ENCODE data around the gene HEATR5A. TPM values are rescaled to one million over a fixed set of nuclear protein-coding genes. Genes with fewer than 3 reads are reported as not detected.

HEATR5A gene
- total RNA-seq, 1 donor from 2014 or later, result 56.2 TPM

GRCh38 chr14:31395572-31396205, 24.7 kb downstream of the HEATR5A start:
- Mint-ChIP-seq H3K27me3 (ENCODE audit: unreplicated experiment) (no peaks in the 10 kb centered on the region), H3K36me3 (ENCODE audit: unreplicated experiment) (peaks cover 40% of the 10 kb centered on the region), H3K4me3 (ENCODE audit: unreplicated experiment) (no peak overlapping the region), H3K4me1 (ENCODE audit: unreplicated experiment) (peaks cover 3% of the 10 kb centered on the region), H3K27ac (ENCODE audit: unreplicated experiment) (no peak overlapping the region), H3K9me3 (ENCODE audit: unreplicated experiment) (no peaks in the 10 kb centered on the region)
- no peak for TF ChIP-seq CTCF (IDR thresholded peaks at IDR 0.05)
- DNase-seq (ENCODE audit: extremely low spot score, unreplicated experiment), result no peak

- no peaks in the 10 kb centered on the region for H3K9me3 Mint-ChIP-seq (ENCODE audit: unreplicated experiment)
- H3K4me3 Mint-ChIP-seq (ENCODE audit: unreplicated experiment), result no peak overlapping the region
- TF ChIP-seq CTCF (IDR thresholded peaks at IDR 0.05), result no peak
- peaks cover 2% of the 10 kb centered on the region for H3K4me1 Mint-ChIP-seq (ENCODE audit: unreplicated experiment)
- DNase-seq (ENCODE audit: extremely low spot score, unreplicated experiment), result no peak
- H3K36me3 Mint-ChIP-seq (ENCODE audit: unreplicated experiment), result peaks cover 39% of the 10 kb centered on the region
- H3K27ac Mint-ChIP-seq (ENCODE audit: unreplicated experiment), result no peak overlapping the region
- no peaks in the 10 kb centered on the region for H3K27me3 Mint-ChIP-seq (ENCODE audit: unreplicated experiment)
Observed at GRCh38 chr14:31395119-31395518, 25.2 kb downstream of the HEATR5A start.

GRCh38 chr14:31391977-31392503, 28.3 kb downstream of the HEATR5A start:
- Mint-ChIP-seq H3K36me3 (ENCODE audit: unreplicated experiment) (peaks cover 30% of the 10 kb centered on the region), H3K4me3 (ENCODE audit: unreplicated experiment) (no peak overlapping the region), H3K27me3 (ENCODE audit: unreplicated experiment) (no peaks in the 10 kb centered on the region), H3K4me1 (ENCODE audit: unreplicated experiment) (no peaks in the 10 kb centered on the region), H3K9me3 (ENCODE audit: unreplicated experiment) (no peaks in the 10 kb centered on the region), H3K27ac (ENCODE audit: unreplicated experiment) (no peak overlapping the region)
- TF ChIP-seq CTCF (IDR thresholded peaks at IDR 0.05), result no peak
- no peak for DNase-seq (ENCODE audit: extremely low spot score, unreplicated experiment)

- no peak overlapping the region for H3K4me3 Mint-ChIP-seq (ENCODE audit: unreplicated experiment)
- H3K36me3 Mint-ChIP-seq (ENCODE audit: unreplicated experiment), result peaks cover 31% of the 10 kb centered on the region
- H3K27ac Mint-ChIP-seq (ENCODE audit: unreplicated experiment), result no peak overlapping the region
- H3K27me3 Mint-ChIP-seq (ENCODE audit: unreplicated experiment), result no peaks in the 10 kb centered on the region
- no peaks in the 10 kb centered on the region for H3K9me3 Mint-ChIP-seq (ENCODE audit: unreplicated experiment)
- no peak for DNase-seq (ENCODE audit: extremely low spot score, unreplicated experiment)
- no peak for TF ChIP-seq CTCF (IDR thresholded peaks at IDR 0.05)
- no peaks in the 10 kb centered on the region for H3K4me1 Mint-ChIP-seq (ENCODE audit: unreplicated experiment)
Observed at GRCh38 chr14:31391473-31391872, 28.9 kb downstream of the HEATR5A start.

GRCh38 chr14:31389946-31390345, 30.4 kb downstream of the HEATR5A start:
- H3K27ac Mint-ChIP-seq (ENCODE audit: unreplicated experiment), result no peak overlapping the region
- no peak for DNase-seq (ENCODE audit: extremely low spot score, unreplicated experiment)
- no peaks in the 10 kb centered on the region for H3K4me1 Mint-ChIP-seq (ENCODE audit: unreplicated experiment)
- TF ChIP-seq CTCF (IDR thresholded peaks at IDR 0.05), result no peak
- no peaks in the 10 kb centered on the region for H3K9me3 Mint-ChIP-seq (ENCODE audit: unreplicated experiment)
- no peaks in the 10 kb centered on the region for H3K27me3 Mint-ChIP-seq (ENCODE audit: unreplicated experiment)
- peaks cover 29% of the 10 kb centered on the region for H3K36me3 Mint-ChIP-seq (ENCODE audit: unreplicated experiment)
- no peak overlapping the region for H3K4me3 Mint-ChIP-seq (ENCODE audit: unreplicated experiment)

Measured in osteocyte (in vitro differentiated cells).